ENCODE measurements around the gene PARN.

Gene PARN

DNA sequence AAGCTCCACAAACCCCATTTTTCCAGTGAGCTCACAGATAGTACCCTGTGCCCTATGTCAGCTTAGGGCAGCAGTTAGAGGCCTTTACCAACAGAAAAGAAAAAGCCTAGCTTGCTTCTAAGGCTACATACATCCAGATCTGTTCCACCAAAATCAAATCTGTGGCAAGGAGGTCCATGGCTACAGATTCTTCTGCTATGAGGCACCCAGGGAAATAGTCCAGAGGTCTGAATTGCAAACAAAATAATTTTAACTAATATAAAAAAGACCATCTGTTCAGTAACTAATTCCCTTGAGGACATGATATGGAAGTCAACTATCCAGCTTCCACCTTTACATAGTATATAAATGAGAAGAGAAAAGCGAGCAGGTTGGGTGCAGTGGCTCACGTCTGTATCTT, 129.3 kb downstream of the PARN start:
- DNase-seq: no peak

DNA sequence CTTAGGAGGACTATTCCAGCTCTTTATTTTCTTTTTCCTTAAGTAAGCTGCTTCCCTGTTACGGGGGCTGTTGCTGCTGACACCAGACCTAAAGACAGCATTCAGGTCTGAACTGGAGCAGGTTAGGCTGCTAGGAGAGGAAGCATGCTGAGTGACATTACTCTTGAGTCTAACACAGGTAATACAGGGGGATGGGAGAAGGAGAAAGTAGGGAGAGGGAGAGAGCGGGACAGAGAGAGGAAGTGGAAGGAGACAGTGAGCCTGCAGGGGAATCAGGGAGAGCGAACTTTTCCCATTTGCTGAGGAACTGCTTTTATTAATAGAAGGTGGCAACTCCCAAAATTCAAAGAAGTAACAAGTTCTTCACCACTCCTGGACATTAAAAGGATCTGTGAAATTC, 130.9 kb downstream of the PARN start:
- no peak for DNase-seq

- no peak for DNase-seq
Measured at GRCh38 chr16:14497245-14498082, 132.6 kb downstream of the PARN start.

- no peak for DNase-seq
Measured at GRCh38 chr16:14496786-14497185, 133.3 kb downstream of the PARN start.

DNA sequence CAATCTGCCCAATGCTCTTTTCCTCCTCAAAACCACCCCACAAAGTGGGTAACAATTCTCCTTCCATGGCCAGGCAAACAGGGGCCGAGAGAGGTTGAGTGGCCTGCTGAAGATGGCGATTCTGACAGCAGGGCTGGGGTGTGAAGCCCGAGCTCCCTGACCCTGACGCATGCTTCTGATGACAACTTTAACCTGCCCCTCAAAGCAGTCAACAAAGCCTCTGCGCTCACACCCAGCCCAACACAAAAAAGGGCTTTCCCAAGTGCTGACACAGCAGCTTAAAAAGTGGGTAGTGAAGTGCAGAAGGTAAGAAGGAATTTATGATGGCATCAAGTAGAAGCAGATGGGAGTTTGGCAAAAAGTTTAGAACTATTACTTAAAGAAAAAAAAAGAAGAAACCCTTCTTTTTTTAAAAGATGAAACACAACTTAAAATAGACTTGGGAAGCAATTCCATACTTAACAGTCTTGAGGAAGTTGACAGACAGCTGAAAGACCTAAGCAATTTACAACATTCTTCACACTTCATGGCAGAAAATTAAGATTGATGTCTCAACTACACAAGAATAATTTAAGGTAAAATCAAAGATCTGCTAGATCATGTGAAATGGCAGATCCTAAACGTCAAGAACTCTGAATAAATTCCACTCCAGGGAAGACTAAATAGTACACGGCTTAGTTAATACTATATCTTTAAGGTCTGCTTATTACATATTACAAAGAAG, 133.9 kb downstream of the PARN start:
- DNase-seq: no peak

DNA sequence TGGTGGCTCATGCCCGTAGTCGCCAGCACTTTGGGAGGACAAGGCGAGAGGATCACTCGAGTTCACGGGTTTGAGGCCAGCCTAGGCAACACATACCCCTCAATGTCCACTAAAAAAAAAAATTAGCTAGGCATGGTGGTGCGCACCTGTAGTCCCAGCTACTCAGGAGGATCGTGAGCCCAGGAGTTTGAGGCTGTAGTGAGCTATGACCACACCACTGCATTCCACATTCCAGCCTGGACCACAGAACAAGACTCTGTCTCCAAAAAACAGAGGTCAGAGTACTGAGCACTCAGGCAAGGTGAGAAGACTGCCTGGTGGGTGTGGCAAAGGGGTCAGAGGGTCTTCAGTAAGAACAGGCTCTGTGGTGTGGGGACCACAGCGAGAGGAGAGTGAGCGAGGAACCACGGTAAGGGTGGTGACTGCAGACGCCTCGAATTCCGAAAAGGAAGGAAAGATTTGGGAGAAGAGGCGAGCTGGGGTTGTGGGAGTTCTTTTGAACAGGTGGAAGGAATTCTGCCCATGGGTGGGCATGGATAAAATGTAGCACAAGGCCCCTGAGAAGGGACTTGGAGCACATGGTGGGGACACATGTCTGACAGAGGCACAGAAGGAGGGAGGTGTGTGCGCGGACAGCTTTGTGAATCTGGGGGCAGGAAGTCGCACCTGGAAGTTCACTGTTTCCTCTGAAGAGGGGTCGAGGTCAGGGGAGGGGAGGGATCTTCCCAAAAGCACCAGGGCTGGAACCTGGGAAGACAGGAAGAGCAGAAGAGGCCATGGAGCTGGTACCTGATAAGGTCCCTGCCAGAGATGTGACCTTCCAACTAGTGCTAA, 134.6 kb downstream of the PARN start:
- DNase-seq: no peak

- DNase-seq: no peak
Measured at GRCh38 chr16:14494396-14494966, 135.6 kb downstream of the PARN start.

- no peak for DNase-seq
Measured at GRCh38 chr16:14493791-14494190, 136.3 kb downstream of the PARN start.

GRCh38 chr16:14492614-14493013, 137.4 kb downstream of the PARN start:
- DNase-seq: no peak

DNA sequence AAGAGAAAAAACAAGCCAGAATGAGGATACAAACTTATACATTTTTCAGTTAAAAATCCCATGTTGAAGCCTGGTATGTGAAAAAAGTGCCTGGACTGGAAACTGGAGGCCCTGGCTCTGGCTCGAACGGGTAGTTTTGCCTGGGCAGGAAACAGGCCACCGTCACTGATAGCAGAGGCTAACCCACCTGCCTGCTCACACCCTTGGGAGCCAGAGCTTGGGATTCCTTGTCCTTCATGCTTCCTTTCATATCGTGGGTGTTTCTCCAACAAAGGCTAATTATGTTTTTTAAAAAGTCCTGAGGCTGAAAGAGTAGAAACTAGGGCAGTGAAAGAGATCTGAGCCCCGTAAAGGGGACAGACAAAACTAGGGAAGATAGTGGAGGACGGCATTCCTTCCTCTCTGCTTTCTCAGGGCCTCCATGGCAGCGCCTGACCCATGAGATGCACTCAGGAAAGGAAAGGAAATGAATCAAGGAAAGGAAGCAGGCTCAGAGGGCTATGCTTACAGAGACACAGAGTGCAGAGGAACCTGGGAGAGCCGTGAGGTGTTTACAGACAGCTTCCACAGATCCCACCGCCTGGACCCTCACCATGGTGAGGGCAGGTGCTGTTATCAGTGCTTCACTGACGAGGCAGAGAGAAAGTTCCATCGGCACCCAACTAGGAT, 138.1 kb downstream of the PARN start:
- no peak for DNase-seq

- no peak for DNase-seq
Measured at GRCh38 chr16:14490235-14490634, 139.8 kb downstream of the PARN start.

DNA sequence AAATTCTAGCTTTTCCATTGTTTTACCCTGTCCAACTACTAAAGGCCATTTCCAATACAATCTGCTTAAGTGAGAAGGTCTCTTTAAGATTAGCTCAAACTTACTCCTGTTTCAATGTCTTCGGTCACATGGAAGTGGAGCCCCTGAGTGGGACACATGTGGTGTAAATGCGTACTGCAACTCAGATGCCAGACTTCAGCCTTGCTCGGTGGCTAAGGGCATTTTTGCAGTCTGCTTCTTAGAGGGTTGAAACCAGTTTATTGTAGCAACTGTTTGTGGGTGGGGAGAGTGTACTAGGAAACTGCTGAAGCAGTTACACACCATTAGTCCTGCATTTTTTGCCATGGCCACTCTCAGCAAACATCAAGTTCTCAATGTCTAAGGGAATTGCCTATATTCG, 140.6 kb downstream of the PARN start:
- no peak for DNase-seq

DNA sequence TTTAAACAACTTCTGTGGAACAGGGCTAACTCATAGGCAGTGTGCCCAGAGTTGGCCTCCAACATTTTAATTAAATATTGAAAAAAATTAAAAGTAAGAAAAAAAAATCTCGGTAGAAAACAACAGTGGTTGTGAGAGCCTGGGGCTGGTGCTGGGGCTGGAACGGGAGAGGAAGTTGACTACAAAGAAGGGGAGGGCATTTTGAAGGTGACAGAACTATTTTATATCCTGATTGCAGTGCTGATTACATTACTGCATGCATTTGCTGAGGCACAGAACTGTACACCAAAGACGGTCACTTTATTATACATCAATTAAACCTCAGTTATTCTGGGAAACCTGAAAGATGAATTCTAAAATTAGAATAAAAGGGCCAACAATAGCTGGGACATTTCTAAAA, 142.5 kb downstream of the PARN start:
- DNase-seq: no peak

DNA sequence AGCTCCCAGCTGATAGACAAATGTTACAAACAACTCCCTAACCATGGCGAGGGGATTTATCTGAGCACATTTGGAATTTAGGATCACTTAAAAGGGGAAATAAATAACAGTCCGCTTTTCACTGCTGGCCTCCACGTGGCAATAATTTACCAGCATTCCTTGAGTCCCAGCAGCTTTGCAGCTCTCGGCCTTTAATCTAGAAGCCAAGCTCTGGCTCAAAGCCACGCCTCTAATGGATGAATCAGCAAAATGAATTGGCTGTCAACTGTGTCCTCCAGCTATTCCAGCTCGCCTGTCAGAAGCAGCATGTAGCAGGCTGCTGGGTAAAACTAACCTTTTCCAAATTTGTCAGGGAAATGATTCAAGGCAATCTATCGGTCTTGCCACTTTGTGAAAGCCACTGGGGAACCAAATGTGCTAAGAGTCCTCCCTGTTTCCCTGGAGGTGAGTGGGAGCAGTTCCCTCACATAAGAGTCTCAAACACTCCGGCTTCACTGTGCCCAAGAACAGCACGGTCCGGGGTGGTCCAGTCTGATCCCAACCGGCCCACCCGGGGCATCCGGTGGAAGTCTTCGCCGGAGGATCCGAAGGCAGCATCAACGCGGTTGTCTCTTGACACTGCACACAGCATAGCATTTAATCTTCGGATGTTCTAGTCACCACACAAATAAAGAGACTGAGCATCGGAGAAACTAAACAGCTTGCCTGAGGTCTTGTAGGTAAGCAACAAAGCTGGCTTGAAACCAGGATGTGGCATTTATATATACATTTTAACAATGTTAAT, 143.3 kb downstream of the PARN start:
- DNase-seq: peak in 54 of 56 donors; percentile 10 to 87 (median 63)

GRCh38 chr16:14485811-14486519, 144.1 kb downstream of the PARN start:
- no peak for DNase-seq

- no peak for DNase-seq
Measured at GRCh38 chr16:14485121-14485551, 144.9 kb downstream of the PARN start.

DNA sequence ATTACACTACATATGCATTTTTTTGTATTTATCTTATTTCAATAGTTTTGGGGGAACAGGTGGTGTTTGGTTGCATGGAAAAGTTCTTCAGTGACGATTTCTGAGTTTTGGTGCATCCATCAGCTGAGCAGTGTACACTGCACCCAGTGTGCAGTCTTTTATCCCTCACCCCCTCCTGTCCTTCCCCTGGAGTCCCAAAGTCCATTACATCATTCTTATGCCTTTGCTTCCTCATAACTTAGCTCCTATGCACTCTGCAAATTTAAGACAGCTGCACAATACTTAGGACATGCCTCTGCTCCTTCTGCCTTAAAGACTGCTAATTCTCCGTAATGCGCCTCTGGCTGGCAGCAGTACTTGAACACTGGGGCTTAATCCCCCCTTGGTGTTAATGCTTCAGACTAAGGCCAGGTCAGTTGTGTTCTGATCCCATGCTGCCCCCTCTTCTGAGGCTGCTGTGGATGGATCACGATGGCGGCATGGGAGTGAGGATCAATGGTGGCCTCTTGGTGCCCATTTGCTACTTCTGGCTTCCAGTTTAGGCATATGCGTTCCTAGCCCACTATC, 146.2 kb downstream of the PARN start:
- no peak for DNase-seq

DNA sequence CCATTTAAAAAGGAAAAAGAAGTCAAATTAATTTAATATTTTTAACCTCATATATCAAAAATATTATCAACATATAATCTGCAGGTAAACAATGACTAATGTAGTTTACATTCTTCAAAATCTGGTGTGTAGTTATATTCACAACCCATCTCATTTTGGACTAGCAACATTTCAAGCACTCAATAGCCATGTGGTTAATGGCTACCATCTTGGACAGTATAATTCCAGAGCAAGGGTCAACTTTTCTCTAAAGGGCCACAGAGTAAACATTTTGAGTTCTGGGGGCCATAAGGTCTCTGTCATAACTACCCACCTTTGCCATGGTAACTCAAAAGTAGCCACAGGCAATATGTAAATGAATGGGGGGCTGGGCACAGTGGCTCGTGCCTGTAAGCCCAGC, 153.9 kb downstream of the PARN start:
- DNase-seq: no peak
